Mononuclear cell (primary cell): Measurements from ENCODE around the gene TPD52L1. TPM values are rescaled to one million over a fixed set of nuclear protein-coding genes. Genes with fewer than 3 reads are reported as not detected.

ENCODE experiments used
- H3K27me3 ChIP-seq: 2 replicates; pipeline ENCODE4 v1.6.0; 2011; ENCODE audit warnings: low read length, control low read depth; ENCODE audit not compliant: insufficient read depth
- H3K4me1 ChIP-seq: 2 replicates; pipeline ENCODE4 v1.5.1; 2011; ENCODE audit warnings: mild to moderate bottlenecking, low read length, control low read depth; ENCODE audit not compliant: insufficient read depth
- H3K4me3 ChIP-seq: 2 replicates; pipeline ENCODE4 v1.5.1; 2011; ENCODE audit warnings: mild to moderate bottlenecking, low read length, moderate library complexity
- H3K9me3 ChIP-seq: 2 replicates; pipeline ENCODE4 v1.5.1; 2011; ENCODE audit warnings: low read depth, mild to moderate bottlenecking, control low read depth, low read length
- total RNA-seq: library from RNA; depleted of rRNA; stranded (reverse); fragments of >200 nt; gene quantifications from one replicate; pipeline ENCODE4 v1.2.3, GENCODE V29; 2012

TPD52L1 gene
- total RNA-seq, 1 donor = 0.31 TPM

DNA sequence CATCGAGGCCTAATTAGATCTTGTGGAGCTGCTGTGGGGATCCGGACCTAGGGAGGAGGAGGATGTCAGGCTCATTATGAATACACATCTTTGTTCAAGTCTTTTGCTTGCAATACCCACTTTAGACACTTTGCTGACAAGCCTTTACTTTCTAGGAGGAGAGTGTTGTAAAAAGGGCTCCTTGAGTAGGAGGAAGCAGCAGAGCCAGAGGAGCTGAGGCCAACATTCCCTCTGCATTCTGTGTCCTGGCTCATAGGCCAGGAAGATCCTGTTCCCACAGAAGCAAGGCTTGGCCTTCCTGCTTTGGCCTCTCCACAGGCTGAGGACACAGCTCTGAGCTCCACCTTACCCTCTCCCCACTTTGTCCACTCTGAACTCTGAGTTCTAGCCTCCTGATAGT lies 67.1 kb downstream of the TPD52L1 start:
- Histone ChIP-seq H3K27me3 (no peaks in the 10 kb centered on the region), H3K4me1 (no peaks in the 10 kb centered on the region), H3K9me3 (no peaks in the 10 kb centered on the region), H3K4me3 (no peak overlapping the region)

DNA sequence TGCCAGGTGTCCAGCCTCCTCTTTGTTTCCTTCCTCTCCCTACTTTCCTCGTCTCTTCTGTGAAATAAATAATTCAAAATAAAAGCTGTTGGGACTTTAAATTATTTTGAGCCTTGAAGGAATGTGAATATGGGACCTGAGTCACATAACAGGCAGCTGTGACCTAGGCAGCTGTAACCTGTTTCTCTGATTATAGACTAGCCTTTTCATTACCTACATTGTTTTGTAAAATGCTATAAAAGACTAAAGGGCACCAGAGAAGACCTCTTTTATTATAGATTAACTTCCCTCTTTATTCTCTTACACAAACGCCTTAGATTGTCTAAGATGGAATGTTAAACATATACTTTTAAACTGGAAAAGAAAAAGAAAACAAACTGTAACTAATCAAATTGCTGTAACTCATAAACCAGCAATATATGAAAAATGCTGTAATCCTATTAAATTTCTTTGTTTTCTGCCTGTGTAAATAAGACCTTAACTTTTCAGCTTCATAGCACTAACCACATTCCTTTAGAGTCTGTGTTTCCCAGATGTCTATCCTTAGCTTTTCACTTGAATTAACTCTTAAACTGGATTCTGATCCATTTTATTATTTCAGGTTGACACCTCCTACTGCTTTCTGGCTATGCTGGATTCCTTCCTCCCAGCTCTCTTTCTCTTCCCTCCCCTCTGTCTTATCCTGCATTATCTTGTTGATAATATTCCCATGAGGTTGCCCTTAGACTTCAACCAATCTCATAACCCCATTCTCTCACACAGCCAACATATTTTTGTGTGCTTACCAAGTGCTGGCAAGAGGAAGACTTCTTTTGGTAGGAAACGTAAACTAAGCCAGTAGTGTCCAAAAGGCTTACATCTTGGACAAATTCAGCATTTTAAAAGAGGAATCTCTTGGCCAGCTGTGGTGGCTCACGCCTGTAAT lies 69.2 kb downstream of the TPD52L1 start:
- H3K4me1 ChIP-seq = no peaks in the 10 kb centered on the region
- no peaks in the 10 kb centered on the region for H3K27me3 ChIP-seq
- no peaks in the 10 kb centered on the region for H3K9me3 ChIP-seq
- H3K4me3 ChIP-seq = no peak overlapping the region

DNA sequence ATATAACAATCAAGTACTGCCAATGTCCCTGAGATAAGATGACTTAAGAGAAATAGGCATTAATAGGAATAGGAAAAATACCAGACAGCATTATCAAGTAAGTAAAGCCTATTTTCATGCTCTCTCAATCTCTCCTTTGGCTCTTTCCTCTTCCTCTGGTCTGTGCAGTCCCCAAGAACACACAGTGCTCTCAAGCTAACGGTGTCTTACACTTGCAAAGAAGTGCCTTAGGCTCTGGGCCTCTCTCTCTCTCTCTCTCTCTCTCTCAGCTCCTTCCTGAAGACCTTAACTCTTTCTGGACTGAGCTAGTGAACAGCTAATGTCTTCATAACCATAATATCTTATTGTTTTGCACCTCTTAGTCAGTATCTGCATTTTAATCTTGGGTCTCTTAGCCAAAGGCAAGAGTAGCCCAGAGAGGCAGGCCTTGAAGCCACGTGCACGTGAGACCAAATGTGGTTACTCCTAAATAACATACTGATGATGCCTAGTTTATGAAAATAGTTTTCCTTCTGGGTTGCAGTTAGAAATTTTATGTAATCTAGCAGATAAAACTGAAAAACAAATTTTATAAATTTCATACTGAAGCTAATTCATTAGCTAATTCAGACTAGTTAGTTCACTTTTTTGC lies 70.8 kb downstream of the TPD52L1 start:
- Histone ChIP-seq H3K4me1 (no peaks in the 10 kb centered on the region), H3K4me3 (no peak overlapping the region), H3K9me3 (no peaks in the 10 kb centered on the region), H3K27me3 (no peaks in the 10 kb centered on the region)

DNA sequence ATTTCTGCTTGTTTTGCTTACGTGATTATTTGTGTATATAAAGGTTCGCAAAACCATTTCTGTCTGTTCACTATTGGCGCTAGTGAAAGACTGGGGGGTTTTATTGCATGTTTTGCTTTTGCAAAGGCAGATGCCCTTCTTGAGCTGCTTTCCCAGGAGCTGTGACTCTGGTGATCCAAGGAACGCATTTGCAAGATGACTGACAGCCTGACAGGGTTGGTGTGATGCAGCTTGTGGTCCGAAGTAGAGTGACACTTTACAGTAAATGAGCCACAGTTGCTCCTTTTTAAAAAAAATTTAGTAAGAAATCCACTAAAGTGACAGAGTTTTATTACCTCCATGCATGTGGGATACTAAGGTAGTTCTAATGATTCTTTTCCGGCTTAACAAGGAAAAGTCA lies 73.7 kb downstream of the TPD52L1 start:
- H3K4me1 ChIP-seq = no peaks in the 10 kb centered on the region
- no peak overlapping the region for H3K4me3 ChIP-seq
- no peaks in the 10 kb centered on the region for H3K9me3 ChIP-seq
- no peaks in the 10 kb centered on the region for H3K27me3 ChIP-seq

- no peaks in the 10 kb centered on the region for H3K9me3 ChIP-seq
- no peak overlapping the region for H3K4me3 ChIP-seq
- H3K27me3 ChIP-seq = no peaks in the 10 kb centered on the region
- H3K4me1 ChIP-seq = no peaks in the 10 kb centered on the region
Observed at GRCh38 chr6:125228981-125229479, 75.5 kb downstream of the TPD52L1 start.

- no peaks in the 10 kb centered on the region for H3K4me1 ChIP-seq
- no peaks in the 10 kb centered on the region for H3K9me3 ChIP-seq
- H3K27me3 ChIP-seq = no peaks in the 10 kb centered on the region
- no peak overlapping the region for H3K4me3 ChIP-seq
Observed at GRCh38 chr6:125230674-125231073, 77.1 kb downstream of the TPD52L1 start.

GRCh38 chr6:125231133-125231532 lies 77.6 kb downstream of the TPD52L1 start:
- no peak overlapping the region for H3K4me3 ChIP-seq
- H3K27me3 ChIP-seq = no peaks in the 10 kb centered on the region
- H3K9me3 ChIP-seq = no peaks in the 10 kb centered on the region
- H3K4me1 ChIP-seq = no peaks in the 10 kb centered on the region

- Histone ChIP-seq H3K4me3 (no peak overlapping the region), H3K27me3 (no peaks in the 10 kb centered on the region), H3K4me1 (no peaks in the 10 kb centered on the region), H3K9me3 (no peaks in the 10 kb centered on the region)
Observed at GRCh38 chr6:125231574-125232343, 78.2 kb downstream of the TPD52L1 start.

DNA sequence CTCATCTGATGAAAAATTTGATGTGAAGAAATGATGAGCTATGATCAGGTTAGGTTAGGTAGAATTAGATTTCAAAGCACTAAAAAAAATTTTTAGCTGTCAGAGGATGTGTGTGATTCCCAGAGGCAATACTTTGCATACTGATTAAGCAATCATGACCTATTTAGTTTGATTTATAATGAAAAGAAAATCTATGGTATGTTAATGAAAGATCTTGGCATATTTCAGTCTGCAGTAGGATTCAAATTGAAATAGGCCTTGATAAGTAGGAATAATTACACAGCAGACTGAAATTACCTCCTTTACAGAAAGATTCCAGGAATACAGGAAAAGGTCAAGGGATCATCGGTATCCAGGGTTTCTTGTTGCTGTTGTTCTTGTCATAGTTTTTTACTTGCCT lies 78.9 kb downstream of the TPD52L1 start:
- Histone ChIP-seq H3K9me3 (no peaks in the 10 kb centered on the region), H3K4me1 (no peaks in the 10 kb centered on the region), H3K4me3 (no peak overlapping the region), H3K27me3 (no peaks in the 10 kb centered on the region)

DNA sequence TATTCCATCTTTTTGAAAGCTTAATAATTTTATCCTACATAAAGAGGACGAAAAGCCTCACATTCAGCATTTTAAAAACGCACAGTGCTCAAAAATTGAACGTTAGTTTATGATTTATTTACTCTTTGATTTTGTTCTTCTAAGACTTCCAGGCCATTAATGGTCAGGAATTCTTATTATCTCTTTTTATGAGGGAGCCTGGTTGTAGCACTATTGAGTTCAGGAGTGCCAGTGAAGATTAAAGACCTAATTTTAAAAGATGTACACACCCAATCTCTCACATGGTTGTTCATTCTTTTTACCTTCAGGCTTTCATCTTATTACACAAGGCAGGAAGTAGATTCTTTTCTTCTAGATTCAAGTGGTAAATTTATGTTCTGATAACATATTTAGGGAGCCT lies 79.6 kb downstream of the TPD52L1 start:
- Histone ChIP-seq H3K4me3 (no peak overlapping the region), H3K27me3 (no peaks in the 10 kb centered on the region), H3K9me3 (no peaks in the 10 kb centered on the region), H3K4me1 (no peaks in the 10 kb centered on the region)

GRCh38 chr6:125236536-125237327 lies 83.2 kb downstream of the TPD52L1 start:
- peaks cover 12% of the 10 kb centered on the region for H3K9me3 ChIP-seq
- H3K4me1 ChIP-seq = no peaks in the 10 kb centered on the region
- no peaks in the 10 kb centered on the region for H3K27me3 ChIP-seq
- H3K4me3 ChIP-seq = no peak overlapping the region

DNA sequence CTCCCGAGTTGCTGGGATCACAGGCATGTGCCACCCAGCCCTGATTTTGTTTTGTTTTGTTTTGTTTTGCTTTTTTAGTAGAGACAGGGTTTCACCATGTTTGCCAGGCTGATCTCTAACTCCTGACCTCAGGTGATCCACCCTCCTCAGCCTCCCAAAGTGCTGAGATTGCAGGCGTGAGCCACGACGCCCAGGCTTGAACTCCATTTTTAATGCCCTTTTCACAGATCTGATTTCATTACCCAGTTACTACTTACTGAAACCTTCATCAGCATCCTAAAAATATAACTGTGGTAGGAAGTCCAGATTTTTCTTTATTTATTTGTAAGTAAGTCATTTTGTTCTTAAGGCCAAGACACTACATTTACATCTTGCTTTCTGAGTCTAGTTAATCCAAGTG lies 84.2 kb downstream of the TPD52L1 start:
- H3K4me3 ChIP-seq = no peak overlapping the region
- no peaks in the 10 kb centered on the region for H3K27me3 ChIP-seq
- H3K4me1 ChIP-seq = no peaks in the 10 kb centered on the region
- H3K9me3 ChIP-seq = peaks cover 18% of the 10 kb centered on the region

DNA sequence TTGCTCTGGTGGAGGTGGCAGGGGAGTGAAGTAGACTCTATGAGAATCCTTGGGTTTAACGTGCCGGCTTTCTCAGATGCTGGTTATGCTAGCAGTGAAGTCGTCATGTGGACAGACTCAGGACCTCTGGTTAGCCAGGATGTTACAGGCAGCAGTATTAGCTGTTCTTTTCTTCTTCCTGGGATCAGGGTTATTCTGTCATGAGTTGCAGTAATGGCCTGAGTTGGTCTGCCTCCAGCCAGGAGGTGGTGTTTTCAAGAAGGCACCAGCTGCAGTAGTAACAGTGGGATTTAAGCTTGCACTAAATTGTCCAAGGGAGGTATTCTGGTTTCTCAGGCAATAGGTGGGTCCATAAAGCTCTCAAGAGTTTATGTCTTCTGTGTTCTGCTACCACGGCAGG lies 91.5 kb downstream of the TPD52L1 start:
- H3K4me1 ChIP-seq = no peaks in the 10 kb centered on the region
- H3K27me3 ChIP-seq = no peaks in the 10 kb centered on the region
- H3K4me3 ChIP-seq = no peak overlapping the region
- peaks cover 26% of the 10 kb centered on the region for H3K9me3 ChIP-seq

- H3K4me3 ChIP-seq = no peak overlapping the region
- no peaks in the 10 kb centered on the region for H3K4me1 ChIP-seq
- H3K27me3 ChIP-seq = no peaks in the 10 kb centered on the region
- peaks cover 22% of the 10 kb centered on the region for H3K9me3 ChIP-seq
Observed at GRCh38 chr6:125245523-125246264, 92.1 kb downstream of the TPD52L1 start.
